SK-N-SH (cell line): ENCODE results near the gene SLC22A15.

Source experiments
- CTCF ChIP-seq: fragments of 200-600 bp; sonication (generic); IDR thresholded peaks from 2 replicates; pipeline ENCODE4 v1.6.1; 2017; ENCODE audit warnings: antibody characterized with exemption, mild to moderate bottlenecking, moderate library complexity
- MXI1 ChIP-seq: IDR thresholded peaks from 2 replicates; pipeline ENCODE4 v1.6.1; 2012; ENCODE audit warnings: mild to moderate bottlenecking, low read depth, low read length, improper control_type of control experiment
- USF2 ChIP-seq: fragments of 150-350 bp; IDR thresholded peaks from 2 replicates; pipeline ENCODE4 v1.6.1; 2017; ENCODE audit warnings: antibody characterized with exemption, low read length, low read depth, borderline replicate concordance

- no peak for TF ChIP-seq CTCF
- no peak for TF ChIP-seq MXI1
- no peak for TF ChIP-seq USF2
Measured at GRCh38 chr1:115991909-115992308, 15.6 kb downstream of the SLC22A15 start.
